Activated naive CD4-positive, alpha-beta T cell treated with anti-CD3 and anti-CD28 coated beads, Interleukin-2, amount 50 U/mL, for 72 hours (primary cell): Measurements from ENCODE around the gene ATRAID. TPM values are rescaled to one million over a fixed set of nuclear protein-coding genes. Genes with fewer than 3 reads are reported as not detected.
A peak's percentile ranks its signal among the peaks of the same experiment; 100 is the strongest.
"Not testable (repeated sequence)": the region's sequence is repeated elsewhere in the genome, so short reads cannot be mapped to it uniquely, and the experiment has no call there.

Experiments used
- ATAC-seq, 2 donors: fragments of 150-1000 bp; cut with Tn5 transposase; 2 replicates each; pipeline ENCODE4 v1.10.0; 2021; ENCODE audit warnings: mild to moderate bottlenecking in 2 of 2, moderate library complexity in 2 of 2
- DNase-seq, 2 donors: peaks; one replicate each; pipeline ENCODE4 v3.0.0; 2021 to 2022; ENCODE audit warnings: low spot score in 2 of 2
- H3K27ac Mint-ChIP-seq, 2 donors: one replicate each; pipeline ENCODE4 v1.8.0; 2022; ENCODE audit warnings: mild to moderate bottlenecking in 2 of 2, mixed read lengths in 2 of 2
- H3K36me3 Mint-ChIP-seq, 2 donors: one replicate each; pipeline ENCODE4 v1.8.0; 2022; ENCODE audit warnings: mixed read lengths in 2 of 2
- H3K9me3 Mint-ChIP-seq, 2 donors: one replicate each; pipeline ENCODE4 v1.8.0; 2022; ENCODE audit warnings: mixed read lengths in 2 of 2
- total RNA-seq, 2 donors: library from RNA; stranded (reverse); gene quantifications; one replicate each; pipeline ENCODE4 v1.2.3, GENCODE V29; 2022

ATRAID gene, protein sequence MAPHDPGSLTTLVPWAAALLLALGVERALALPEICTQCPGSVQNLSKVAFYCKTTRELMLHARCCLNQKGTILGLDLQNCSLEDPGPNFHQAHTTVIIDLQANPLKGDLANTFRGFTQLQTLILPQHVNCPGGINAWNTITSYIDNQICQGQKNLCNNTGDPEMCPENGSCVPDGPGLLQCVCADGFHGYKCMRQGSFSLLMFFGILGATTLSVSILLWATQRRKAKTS
- 10 to 100 TPM; 58.8 to 59.1 TPM for total RNA-seq

DNA sequence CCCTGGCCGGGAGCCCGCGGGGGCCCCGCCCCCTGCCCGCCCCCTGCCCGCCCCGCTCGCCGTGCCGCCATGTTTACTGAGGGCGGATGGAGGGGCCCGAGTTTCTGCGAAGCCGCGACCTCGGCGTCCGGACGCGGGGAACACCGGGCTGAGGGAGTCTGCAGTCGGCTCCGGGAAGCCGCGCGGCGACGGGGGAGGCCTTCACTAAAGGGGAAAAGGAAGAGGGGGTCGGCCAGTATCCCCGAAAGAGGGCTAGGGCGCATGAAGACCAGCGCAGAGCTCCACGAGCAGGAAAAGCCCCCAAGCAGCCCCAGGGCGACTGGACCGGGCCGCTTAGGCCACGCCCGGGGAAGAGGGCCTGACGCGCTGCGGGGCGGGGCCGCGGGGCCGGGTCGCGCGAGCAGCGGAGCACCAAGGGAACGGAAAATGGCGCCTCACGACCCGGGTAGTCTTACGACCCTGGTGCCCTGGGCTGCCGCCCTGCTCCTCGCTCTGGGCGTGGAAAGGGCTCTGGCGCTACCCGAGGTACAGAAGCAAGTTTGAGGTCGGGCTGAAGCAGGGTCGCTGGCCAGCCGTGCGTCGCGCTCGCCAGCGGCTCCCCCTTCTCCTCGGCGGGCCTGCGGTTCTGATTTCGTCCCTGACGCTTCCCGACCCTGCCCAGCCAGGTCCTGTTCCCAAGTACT is at the start of gene ATRAID, which contains the start of gene SLC5A6:
Gene ATRAID, plus strand, starts transcription at position 99 of the 683 bp plus-strand sequence. Its CDS starts 328 bp downstream, at position 427.
Gene SLC5A6, minus strand, starts transcription at position 326 of the 683 bp plus-strand sequence. CDS start 4,618 bp downstream, outside the sequence.
- Mint-ChIP-seq H3K36me3 (peaks cover 29 to 36% of the 10 kb centered on the region in 2 donors), H3K9me3 (no peaks in the 10 kb centered on the region), H3K27ac (peak within 1 kb of the TSS; percentile 97 to 98)
- DNase-seq (peak; percentile 89 to 92), ATAC-seq (peak; percentile 91)

GRCh38 chr2:27162151-27163121 is 49.4 kb upstream of the ATRAID start:
- DNase-seq, result no peak
- ATAC-seq, result no peak
- Mint-ChIP-seq H3K27ac (peak overlapping the region in 1 of 2 donors; percentile 61), H3K9me3 (no peaks in the 10 kb centered on the region), H3K36me3 (no peaks in the 10 kb centered on the region)

GRCh38 chr2:27164960-27165763 is 46.7 kb upstream of the ATRAID start:
- ATAC-seq (no peak), DNase-seq (no peak)
- H3K27ac Mint-ChIP-seq, result no peak overlapping the region
- no peaks in the 10 kb centered on the region for H3K9me3 Mint-ChIP-seq
- no peaks in the 10 kb centered on the region for H3K36me3 Mint-ChIP-seq

DNA sequence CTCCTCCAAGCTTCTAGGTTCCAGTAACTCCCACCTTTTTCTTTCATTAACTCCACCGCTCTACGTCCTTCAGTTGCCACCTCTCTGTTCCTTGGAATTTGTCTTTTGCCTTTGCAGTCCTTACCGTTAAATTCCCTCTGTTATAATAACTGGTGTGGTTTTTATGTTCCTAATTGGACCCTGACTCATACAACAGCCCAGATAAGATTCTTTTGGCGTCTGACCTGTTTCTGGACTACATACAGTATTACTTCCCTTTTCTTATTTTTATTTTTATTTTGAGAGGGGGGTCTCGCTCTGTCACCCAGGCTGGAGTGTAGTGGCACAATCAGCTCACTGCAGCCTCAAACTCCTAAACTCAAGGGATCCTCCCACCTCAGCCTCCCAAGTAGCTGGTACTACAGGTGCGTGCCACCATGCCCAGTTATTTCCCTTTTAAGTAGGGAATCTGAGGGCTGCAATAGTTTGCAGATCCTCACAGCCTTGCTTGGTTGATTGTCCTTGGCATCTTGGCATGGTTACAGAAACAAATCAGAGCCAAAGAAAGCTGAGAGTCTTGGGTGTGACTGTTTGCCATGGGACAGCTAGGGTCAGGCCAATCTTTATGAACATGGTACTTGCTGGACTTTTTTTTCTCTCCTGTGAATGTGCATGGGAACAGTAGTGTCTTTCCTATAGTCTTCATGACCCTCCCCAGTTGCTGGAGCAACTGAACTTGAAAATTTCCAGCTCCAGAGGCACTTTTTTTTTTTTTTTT is 41.1 kb upstream of the ATRAID start:
- no peak for ATAC-seq
- Mint-ChIP-seq H3K9me3 (no peaks in the 10 kb centered on the region), H3K27ac (no peak overlapping the region), H3K36me3 (no peaks in the 10 kb centered on the region)
- DNase-seq, result no peak

DNA sequence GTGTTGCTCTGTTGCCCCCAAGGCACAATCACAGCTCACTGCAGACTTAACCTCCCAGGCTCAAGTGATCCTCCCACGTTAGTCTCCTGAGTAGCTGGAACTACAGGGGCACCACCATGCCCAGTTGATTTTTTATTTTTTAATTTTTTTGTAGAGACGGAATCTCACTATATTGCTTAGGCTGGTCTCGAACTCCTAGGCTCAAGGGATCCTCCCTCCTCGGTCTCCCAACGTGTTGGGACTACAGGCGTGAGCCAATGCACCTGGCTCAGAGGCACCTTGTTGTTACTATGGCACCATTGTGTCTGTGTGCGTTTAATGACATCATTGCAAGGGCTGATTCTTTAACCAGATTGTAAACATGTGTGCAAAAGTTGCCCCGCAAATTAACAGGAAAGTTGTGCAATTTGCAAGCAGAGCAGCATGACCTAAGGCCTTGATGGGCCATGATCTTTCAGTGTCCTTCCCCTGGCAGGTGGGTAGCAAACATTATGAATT is 40.4 kb upstream of the ATRAID start:
- no peak overlapping the region for H3K27ac Mint-ChIP-seq
- DNase-seq (no peak), ATAC-seq (no peak)
- no peaks in the 10 kb centered on the region for H3K36me3 Mint-ChIP-seq
- no peaks in the 10 kb centered on the region for H3K9me3 Mint-ChIP-seq

DNA sequence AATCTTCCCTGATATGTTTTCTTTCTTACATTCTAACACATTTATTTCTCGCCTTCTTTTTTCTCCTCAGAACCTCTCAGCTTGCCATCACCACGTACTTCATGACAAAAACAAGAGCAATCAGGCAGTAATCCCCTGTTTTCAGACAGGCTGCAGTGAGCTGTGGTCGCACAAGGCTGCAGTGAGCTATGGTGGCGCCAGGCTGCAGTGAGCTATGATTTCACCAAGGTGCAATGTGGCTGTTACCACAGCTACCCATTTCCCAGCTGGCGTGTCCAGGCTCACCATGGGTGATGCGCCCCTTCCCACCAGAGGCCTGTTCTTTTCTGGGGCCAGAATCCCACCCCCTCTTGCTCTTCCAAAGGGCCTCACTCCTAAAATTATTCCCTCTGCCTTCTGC is 37.2 kb upstream of the ATRAID start:
- DNase-seq (no peak), ATAC-seq (no peak)
- no peaks in the 10 kb centered on the region for H3K36me3 Mint-ChIP-seq
- H3K27ac Mint-ChIP-seq, result no peak overlapping the region
- H3K9me3 Mint-ChIP-seq, result no peaks in the 10 kb centered on the region

GRCh38 chr2:27175330-27175729 is 36.5 kb upstream of the ATRAID start:
- DNase-seq, result no peak
- ATAC-seq, result no peak
- Mint-ChIP-seq H3K9me3 (no peaks in the 10 kb centered on the region), H3K36me3 (no peaks in the 10 kb centered on the region), H3K27ac (no peak overlapping the region)

- ATAC-seq, H3K27ac Mint-ChIP-seq, H3K36me3 Mint-ChIP-seq, H3K9me3 Mint-ChIP-seq, DNase-seq: not testable (repeated sequence)
Measured at GRCh38 chr2:27175781-27176180, 36.1 kb upstream of the ATRAID start.

DNA sequence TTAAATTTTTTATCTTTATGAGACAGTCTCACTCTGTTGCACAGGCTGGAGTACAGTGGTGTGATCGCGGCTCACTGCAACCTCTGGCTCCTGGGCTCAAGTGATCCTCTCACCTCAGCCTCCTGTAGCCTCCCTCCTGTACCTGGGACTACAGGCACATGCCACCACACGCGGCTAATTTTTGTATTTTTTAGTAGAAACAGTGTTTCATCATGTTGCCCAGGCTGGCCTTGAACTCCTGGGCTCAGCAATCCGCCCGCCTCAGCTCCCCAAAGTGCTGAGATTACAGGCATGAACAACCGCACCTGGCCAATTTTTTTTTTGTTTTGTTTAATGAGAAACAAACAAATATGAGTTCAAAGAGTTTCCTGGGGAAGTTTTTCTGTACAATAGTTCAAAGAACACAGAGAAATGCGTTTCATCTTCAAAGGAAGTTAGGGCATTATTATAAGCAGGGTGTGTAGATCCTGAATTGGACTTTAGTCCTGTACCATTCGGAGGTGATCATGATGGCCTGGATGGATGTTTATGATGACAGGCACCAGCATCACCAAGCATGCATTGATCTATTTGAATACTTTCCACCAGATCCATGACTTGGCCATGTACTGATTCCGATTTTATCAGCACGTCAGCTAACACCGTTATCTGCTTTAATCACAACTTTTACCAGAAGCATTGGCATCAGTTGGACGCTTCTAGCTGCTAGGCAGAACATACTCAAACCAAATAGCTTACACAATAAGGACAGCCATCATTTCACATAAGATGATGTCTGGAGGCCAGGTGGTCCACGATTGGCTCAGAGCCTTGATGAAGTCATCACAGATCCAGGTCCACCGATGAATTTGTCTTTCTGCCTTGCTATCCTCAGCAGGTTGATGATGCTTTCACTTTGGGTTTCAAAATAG is 34.1 kb upstream of the ATRAID start:
- no peaks in the 10 kb centered on the region for H3K36me3 Mint-ChIP-seq
- no peak overlapping the region for H3K27ac Mint-ChIP-seq
- ATAC-seq, result no peak
- no peak for DNase-seq
- no peaks in the 10 kb centered on the region for H3K9me3 Mint-ChIP-seq

- no peak overlapping the region for H3K27ac Mint-ChIP-seq
- no peaks in the 10 kb centered on the region for H3K36me3 Mint-ChIP-seq
- DNase-seq (no peak), ATAC-seq (no peak)
- H3K9me3 Mint-ChIP-seq, result no peaks in the 10 kb centered on the region
Measured at GRCh38 chr2:27178469-27178868, 33.4 kb upstream of the ATRAID start.

GRCh38 chr2:27179344-27180000 is 32.4 kb upstream of the ATRAID start:
- no peaks in the 10 kb centered on the region for H3K36me3 Mint-ChIP-seq
- H3K27ac Mint-ChIP-seq, result no peak overlapping the region
- ATAC-seq (no peak), DNase-seq (no peak)
- H3K9me3 Mint-ChIP-seq, result no peaks in the 10 kb centered on the region

- DNase-seq (no peak), ATAC-seq (no peak)
- H3K9me3 Mint-ChIP-seq, result no peaks in the 10 kb centered on the region
- H3K36me3 Mint-ChIP-seq, result no peaks in the 10 kb centered on the region
- no peak overlapping the region for H3K27ac Mint-ChIP-seq
Measured at GRCh38 chr2:27182346-27182745, 29.5 kb upstream of the ATRAID start.

DNA sequence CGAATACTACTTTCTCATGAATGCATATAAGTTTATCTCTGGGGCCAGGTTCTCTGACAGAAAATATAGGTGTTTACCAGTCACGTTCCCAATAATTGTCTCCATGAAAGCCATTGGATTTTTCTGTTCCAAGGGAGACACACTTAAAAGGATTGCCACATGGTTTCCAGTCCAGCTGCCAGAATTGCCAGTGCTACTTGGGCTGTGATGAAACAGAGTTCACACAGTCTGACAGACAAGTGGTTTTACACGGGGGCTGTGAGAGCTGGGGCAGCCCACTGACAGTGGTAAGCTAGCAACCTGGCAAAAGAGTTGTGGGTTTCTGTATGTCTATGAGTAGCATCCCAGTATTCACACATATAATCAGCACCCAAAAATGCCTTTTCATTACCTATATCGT is 27.7 kb upstream of the ATRAID start:
- no peak overlapping the region for H3K27ac Mint-ChIP-seq
- H3K36me3 Mint-ChIP-seq, result no peaks in the 10 kb centered on the region
- ATAC-seq (no peak), DNase-seq (no peak)
- H3K9me3 Mint-ChIP-seq, result no peaks in the 10 kb centered on the region

- ATAC-seq (no peak), DNase-seq (no peak)
- H3K27ac Mint-ChIP-seq, result no peak overlapping the region
- no peaks in the 10 kb centered on the region for H3K36me3 Mint-ChIP-seq
- H3K9me3 Mint-ChIP-seq, result no peaks in the 10 kb centered on the region
Measured at GRCh38 chr2:27185331-27186026, 26.4 kb upstream of the ATRAID start.
